SK-N-MC (cell line): ENCODE data around the gene EVX1.

Source experiments
- DNase-seq: peaks from one replicate; pipeline ENCODE4 v3.0.0-alpha.2; 2011; ENCODE audit warnings: low read depth, low spot score
- H3K27ac ChIP-seq: fragments of 200-600 bp; sonication (generic); 2 replicates; pipeline ENCODE4 v1.5.1; 2016; ENCODE audit warnings: mixed run types
- H3K36me3 ChIP-seq: fragments of 200-600 bp; sonication (generic); 2 replicates; pipeline ENCODE4 v1.6.1; 2017; ENCODE audit warnings: antibody characterized with exemption, low read length, mixed read lengths; ENCODE audit not compliant: insufficient read depth
- H3K4me3 ChIP-seq: fragments of 200-600 bp; sonication (generic); 2 replicates; pipeline ENCODE4 v1.5.1; 2016
- H3K9ac ChIP-seq: fragments of 200-600 bp; sonication (generic); 2 replicates; pipeline ENCODE4 v1.8.0; 2017; ENCODE audit warnings: mixed run types, mixed read lengths; ENCODE audit not compliant: insufficient read length
- H3K9me3 ChIP-seq: fragments of 200-600 bp; sonication (generic); 2 replicates; pipeline ENCODE4 v1.6.1; 2017; ENCODE audit warnings: low read depth, mild to moderate bottlenecking, antibody characterized with exemption, low read length, moderate library complexity, mixed read lengths
- EZH2 ChIP-seq: fragments of 200-600 bp; sonication (generic); IDR thresholded peaks from one replicate; pipeline ENCODE4 v1.6.1; 2017; ENCODE audit warnings: antibody characterized with exemption
- FOXP2 ChIP-seq: optimal IDR thresholded peaks from 2 replicates; pipeline ENCODE3; 2011; ENCODE audit warnings: mild to moderate bottlenecking, moderate library complexity; ENCODE audit not compliant: insufficient read depth; ENCODE audit errors: extremely low read length, control extremely low read depth
- POLR2AphosphoS5 ChIP-seq: IDR thresholded peaks from 2 replicates; pipeline ENCODE4 v1.6.1; 2012; ENCODE audit warnings: mild to moderate bottlenecking, low read depth, low read length, borderline replicate concordance

EVX1 gene

GRCh38 chr7:27220440-27220955 lies 22.1 kb upstream of the EVX1 start:
- no peak overlapping the region for H3K27ac ChIP-seq
- no peak overlapping the region for H3K9ac ChIP-seq
- no peaks in the 10 kb centered on the region for H3K36me3 ChIP-seq
- TF ChIP-seq FOXP2: no peak
- no peak for TF ChIP-seq EZH2
- no peak for TF ChIP-seq POLR2AphosphoS5
- no peak for DNase-seq
- H3K9me3 ChIP-seq: no peaks in the 10 kb centered on the region
- no peak overlapping the region for H3K4me3 ChIP-seq

DNA sequence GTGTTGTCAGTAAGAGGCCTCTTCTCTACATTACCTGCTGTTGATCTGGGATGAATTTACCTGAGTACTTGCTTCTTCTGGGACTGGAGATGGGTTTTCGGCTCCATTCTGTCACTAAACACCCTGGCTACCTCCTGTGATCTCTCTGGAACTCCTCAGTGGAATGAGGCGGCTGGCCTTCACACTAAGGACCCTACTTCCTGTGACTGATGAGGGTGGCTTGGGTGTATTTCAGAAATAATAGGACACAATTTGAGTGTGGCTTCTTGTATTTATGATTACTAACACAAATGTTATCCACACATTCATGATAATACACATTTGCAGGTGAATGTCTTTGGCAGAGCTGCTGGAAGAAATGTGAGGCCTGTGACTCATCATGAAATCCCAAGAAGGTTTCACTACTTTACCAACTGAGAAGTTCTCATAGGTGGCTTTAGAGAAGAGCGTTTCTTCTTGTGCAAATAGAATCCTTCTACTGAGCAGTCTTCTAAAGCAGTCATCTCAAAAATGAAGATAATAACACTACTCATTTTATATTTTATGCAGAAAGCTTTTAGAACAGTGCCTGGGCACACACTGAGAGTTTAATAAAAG lies 21.3 kb upstream of the EVX1 start:
- no peak for DNase-seq
- H3K9me3 ChIP-seq: no peaks in the 10 kb centered on the region
- H3K27ac ChIP-seq: no peak overlapping the region
- no peak overlapping the region for H3K4me3 ChIP-seq
- no peak overlapping the region for H3K9ac ChIP-seq
- TF ChIP-seq EZH2 (no peak), FOXP2 (no peak), POLR2AphosphoS5 (no peak)
- H3K36me3 ChIP-seq: no peaks in the 10 kb centered on the region

GRCh38 chr7:27223941-27224575 lies 18.5 kb upstream of the EVX1 start:
- no peak for TF ChIP-seq FOXP2
- TF ChIP-seq EZH2: no peak
- no peak for TF ChIP-seq POLR2AphosphoS5
- no peaks in the 10 kb centered on the region for H3K36me3 ChIP-seq

DNA sequence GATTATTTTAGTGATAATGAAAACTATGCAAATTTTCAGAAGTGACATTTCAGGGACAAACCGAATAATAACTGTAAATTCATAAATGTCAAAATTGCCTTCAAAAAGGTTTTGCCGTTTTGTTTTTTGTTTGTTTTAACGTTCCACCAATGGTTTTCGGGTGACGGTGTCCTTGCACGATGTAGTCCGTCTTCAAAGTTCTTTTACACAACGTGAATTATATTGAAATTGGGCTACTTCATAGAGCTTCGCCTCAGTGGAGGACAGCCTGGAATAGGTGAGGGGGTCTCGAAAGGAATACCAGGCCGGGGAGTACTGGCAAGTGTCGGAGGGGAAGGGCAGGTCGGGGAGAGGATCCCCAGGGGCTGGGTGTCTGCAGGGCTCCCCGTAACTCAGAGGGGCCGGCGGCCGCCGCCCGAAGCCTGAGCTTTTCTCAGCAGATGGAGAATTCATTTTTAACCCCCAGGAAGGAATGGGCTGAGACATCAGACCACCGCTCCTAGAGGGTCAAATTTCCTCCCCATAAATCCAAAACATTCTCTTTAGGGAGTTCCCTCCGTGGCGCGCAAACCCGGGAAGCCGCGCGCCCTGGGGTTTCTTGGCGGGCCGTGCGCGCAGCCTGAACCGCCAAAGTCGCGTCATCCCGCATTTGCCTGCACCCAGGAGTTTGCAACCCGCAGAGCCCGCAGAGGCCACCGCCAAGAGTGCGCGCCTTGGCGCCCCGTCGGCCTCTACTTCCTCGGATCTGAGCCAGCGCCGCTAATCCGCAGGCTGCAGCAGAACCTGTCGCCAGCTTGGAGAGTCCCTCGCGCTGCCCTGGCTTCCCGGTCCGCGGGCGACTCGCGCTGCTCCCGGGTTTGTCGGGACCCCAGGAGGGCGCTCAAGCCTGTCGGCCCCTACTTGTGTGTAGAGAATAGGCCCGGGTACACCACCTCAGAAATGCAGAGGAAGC lies 17.3 kb upstream of the EVX1 start:
- Histone ChIP-seq H3K4me3 (no peak overlapping the region), H3K36me3 (no peaks in the 10 kb centered on the region), H3K27ac (no peak overlapping the region), H3K9me3 (no peaks in the 10 kb centered on the region), H3K9ac (no peak overlapping the region)
- no peak for TF ChIP-seq POLR2AphosphoS5
- no peak for TF ChIP-seq EZH2
- no peak for TF ChIP-seq FOXP2
- DNase-seq: no peak

More at GRCh38 chr7:27223941-27224575, 18.5 kb upstream of the EVX1 start:
- Histone ChIP-seq H3K27ac (no peak overlapping the region), H3K4me3 (no peak overlapping the region), H3K9me3 (no peaks in the 10 kb centered on the region), H3K9ac (no peak overlapping the region)
- no peak for DNase-seq

- no peak overlapping the region for H3K27ac ChIP-seq
- H3K9me3 ChIP-seq: no peaks in the 10 kb centered on the region
- H3K36me3 ChIP-seq: no peaks in the 10 kb centered on the region
- DNase-seq: no peak
- no peak for TF ChIP-seq EZH2
- no peak for TF ChIP-seq POLR2AphosphoS5
- no peak for TF ChIP-seq FOXP2
- H3K4me3 ChIP-seq: no peak overlapping the region
- no peak overlapping the region for H3K9ac ChIP-seq
Measured at GRCh38 chr7:27229448-27229847, 13.2 kb upstream of the EVX1 start.

DNA sequence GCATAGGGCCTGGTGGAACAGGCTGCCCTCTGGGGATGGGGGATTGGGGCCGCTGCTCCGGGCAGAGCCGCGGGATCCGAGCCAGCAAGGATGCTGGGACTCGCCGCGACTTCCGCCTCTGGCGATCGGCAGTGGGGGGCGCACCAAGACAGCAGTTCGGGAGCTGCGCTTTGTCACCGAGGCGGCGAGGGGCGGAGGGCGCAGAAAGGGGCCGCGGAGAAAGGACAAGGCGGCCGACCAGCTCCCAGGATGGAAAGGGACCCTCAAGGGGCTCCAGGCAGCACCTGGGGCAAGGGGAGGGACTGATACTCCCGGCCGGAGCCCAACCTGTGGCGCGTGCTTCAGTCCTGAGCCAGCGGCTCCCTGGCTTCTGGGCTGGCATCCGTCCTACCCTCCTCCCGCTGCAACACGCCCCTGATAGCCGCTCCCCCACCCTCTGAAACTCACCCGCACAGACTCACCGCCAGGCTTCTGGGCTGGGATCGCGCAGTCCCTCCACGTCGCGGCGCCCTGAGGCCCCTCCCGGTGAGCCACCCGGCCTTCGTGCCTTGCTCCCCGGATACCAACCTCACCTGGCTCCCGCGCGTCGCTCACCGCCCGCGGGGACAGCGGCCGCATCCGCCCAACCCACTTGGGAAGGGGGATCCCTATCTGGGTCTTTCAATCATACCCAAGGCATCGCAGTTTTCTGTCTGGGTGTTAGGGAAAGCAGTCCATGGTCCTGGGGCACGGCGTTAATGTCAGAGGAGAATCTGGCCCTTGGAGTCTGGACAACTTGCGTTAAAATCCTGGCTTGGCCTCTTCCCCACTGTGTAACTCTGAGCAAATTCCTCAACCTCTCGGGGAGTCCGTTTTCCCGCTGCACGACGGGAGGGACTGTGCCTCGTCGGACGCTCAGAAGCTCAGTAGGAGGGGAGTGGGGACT lies 7.0 kb upstream of the EVX1 start:
- DNase-seq: no peak
- H3K27ac ChIP-seq: no peak overlapping the region

DNA sequence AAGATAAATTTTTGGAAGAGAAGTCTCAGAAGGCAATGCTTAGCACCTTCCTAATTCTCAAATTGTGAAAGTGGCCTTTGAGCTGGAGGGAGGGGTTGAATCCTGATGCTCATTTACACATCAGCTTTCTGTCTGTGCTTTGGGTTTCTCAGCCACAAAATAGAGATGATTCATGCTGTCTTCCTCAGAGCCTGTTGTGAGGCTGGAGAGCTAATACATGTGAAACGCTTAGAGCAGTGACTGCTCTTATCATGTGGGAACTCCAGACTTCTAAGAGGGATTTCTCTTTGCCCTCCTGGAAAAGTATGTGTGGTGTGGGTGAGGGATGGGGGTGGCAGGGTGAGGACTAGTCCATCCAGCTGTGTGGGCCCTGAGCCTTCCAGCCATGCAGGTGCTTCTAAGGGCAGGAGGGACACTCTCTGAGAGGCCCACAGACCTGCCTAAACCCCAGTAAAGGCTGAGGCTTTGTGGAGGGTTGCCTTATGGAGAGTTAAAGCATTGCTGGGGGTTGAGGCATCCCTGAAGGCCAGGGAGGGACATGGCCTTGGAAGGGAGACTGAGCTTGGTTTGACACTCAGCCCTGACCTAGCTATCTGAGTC lies 4.8 kb upstream of the EVX1 start:
- DNase-seq: no peak
- Histone ChIP-seq H3K27ac (no peak overlapping the region), H3K4me3 (no peak overlapping the region), H3K36me3 (no peaks in the 10 kb centered on the region), H3K9ac (no peak overlapping the region), H3K9me3 (no peaks in the 10 kb centered on the region)
- TF ChIP-seq FOXP2 (no peak), EZH2 (no peak), POLR2AphosphoS5 (no peak)

More for the DNA sequence above, 7.0 kb upstream of the EVX1 start:
- peak overlapping the region; percentile 71 for H3K4me3 ChIP-seq
- TF ChIP-seq POLR2AphosphoS5 (no peak), EZH2 (no peak), FOXP2 (no peak)
- H3K9me3 ChIP-seq: no peaks in the 10 kb centered on the region
- no peaks in the 10 kb centered on the region for H3K36me3 ChIP-seq
- H3K9ac ChIP-seq: no peak overlapping the region
